GM12874 (cell line): ENCODE results near the gene TNFAIP3.
A peak's percentile ranks its signal among the peaks of the same experiment; 100 is the strongest.

ENCODE experiments used
- TF ChIP-seq, protein P1 (sequence below): IDR thresholded peaks from 2 replicates; pipeline ENCODE4 v1.5.1; 2011; ENCODE audit warnings: low read depth, mild to moderate bottlenecking, control low read depth, low read length, moderate library complexity; ENCODE audit not compliant: insufficient read depth

Gene TNFAIP3

DNA sequence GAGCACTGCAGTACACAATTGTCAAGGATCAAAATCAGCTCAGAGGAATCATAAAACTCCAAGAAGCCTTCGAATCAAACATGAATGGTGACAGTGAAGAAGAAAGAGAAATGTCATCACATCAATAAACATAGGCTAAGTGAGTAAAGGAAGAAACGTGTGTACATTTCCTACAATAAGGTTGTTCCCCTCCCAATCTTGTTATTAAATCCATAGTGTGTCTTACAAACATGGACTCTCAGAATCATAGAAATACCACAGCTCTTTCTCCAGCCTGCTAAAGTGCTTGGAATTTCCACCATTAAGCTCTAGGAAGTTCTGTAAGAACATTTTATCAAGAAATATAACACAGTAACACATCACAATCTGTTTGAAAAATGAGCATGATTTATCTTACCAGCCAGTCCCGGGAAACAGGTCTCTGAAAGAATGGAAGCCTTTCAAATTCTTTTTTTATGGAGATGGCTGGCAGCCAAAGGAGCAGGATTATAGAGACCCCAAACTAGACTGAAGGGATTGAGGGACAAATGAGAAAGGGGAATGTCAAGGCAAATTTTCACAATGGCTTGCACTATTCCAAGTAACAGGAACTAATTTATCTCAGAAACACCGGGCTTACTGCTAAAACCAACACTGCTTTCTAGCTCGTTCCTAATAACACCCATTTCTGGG, 4.5 kb upstream of the TNFAIP3 start:
- TF ChIP-seq, protein P1, sequence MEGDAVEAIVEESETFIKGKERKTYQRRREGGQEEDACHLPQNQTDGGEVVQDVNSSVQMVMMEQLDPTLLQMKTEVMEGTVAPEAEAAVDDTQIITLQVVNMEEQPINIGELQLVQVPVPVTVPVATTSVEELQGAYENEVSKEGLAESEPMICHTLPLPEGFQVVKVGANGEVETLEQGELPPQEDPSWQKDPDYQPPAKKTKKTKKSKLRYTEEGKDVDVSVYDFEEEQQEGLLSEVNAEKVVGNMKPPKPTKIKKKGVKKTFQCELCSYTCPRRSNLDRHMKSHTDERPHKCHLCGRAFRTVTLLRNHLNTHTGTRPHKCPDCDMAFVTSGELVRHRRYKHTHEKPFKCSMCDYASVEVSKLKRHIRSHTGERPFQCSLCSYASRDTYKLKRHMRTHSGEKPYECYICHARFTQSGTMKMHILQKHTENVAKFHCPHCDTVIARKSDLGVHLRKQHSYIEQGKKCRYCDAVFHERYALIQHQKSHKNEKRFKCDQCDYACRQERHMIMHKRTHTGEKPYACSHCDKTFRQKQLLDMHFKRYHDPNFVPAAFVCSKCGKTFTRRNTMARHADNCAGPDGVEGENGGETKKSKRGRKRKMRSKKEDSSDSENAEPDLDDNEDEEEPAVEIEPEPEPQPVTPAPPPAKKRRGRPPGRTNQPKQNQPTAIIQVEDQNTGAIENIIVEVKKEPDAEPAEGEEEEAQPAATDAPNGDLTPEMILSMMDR = no peak

DNA sequence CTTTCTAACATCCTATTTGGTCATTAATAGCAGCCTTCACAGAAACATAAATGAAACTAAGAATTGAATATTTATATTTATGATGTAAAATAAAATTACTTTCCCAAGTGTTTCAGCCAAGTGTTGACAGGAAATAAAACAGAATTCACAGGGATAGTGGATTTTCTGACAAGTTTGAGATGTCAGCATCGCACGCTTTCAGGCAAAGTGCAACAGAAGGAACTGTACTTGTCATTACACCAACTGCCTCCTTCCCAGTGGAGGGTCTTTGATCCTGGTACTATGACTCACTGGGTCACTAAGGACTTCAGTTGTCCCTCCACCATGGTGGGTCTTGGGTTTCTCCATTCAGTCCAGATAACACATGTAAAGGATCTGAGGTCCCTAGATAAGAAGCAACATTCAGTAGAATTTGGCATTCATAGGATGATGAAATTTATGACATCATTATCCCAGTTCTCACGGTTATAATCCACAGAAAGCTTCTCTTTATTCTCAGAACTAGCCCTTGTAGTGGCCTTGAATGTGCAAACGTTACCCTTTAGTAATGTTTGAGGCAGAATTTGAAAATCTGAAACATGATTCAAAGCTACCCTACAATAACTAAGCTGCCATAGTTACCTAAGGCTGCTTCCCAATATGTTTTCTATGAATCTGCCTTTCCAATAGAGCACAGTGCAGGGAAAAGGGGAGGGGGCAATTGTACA, 3.8 kb upstream of the TNFAIP3 start:
- TF ChIP-seq, protein P1 = no peak

DNA sequence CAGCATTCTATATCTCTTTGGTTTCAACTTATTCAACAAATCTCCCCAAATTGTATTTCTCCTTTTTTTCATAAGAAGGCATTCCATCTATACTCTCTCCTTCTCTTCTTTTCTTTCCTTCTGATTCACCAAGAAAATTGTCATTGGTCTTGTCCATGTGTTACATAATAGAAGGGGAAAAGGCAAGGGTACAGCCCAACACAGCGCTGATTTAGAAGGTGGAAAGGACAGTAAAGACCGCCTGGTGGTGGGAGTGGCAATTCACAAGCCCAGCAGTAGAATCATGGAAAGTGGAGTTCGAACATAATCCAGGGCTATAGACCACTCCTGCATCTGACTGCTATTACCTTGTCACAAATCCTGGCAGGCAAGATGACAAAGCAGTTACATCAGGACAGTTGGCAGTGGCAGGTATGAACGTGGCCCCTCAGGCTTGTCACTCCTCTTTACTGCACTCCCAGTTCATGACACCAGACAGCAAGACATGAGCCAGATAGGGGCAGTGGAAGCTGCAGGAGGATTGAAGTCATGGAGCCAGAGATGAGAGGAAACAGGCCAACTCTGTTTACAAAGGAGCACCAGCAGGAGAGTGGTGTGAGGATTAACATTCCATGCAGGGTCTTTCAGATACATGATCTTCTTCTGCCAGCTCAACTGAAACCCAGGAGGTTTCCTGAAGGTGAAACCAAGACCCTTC, 2.1 kb upstream of the TNFAIP3 start:
- TF ChIP-seq, protein P1 = no peak

DNA sequence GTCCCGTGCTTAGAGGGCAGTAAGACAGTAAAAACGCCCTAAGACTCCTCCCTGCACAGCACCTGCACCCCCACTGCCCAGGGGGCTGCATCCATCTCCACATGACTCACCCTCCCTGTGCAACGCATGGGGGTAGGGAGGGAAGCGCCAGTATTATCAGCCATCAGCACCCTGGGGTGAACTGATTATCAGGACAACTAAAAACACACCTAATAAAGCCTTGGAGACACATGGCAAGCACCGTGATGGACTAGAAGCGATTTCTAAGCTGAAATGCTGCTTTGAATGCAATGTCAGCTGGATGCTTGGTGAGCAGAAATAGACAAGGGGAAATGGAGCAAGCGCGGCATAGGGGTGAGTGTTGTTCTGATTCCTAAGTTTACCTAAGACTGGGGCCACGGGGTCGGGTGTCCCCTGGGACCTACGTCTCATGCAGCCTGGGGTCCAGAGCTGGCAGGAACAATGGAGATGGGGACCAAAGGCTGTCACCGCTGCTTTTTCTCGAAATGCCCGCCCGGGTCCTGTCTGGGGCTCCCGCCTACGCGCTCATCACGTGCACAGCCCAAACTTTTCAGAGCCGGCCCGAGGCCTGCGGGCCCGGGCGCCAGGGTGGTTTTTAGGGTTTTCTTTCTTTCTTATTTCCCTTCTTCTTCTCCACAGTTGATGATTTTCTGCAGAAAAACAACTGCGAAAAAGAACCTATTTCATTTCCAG, 702 bp upstream of the TNFAIP3 start:
- TF ChIP-seq, protein P1 = no peak

DNA sequence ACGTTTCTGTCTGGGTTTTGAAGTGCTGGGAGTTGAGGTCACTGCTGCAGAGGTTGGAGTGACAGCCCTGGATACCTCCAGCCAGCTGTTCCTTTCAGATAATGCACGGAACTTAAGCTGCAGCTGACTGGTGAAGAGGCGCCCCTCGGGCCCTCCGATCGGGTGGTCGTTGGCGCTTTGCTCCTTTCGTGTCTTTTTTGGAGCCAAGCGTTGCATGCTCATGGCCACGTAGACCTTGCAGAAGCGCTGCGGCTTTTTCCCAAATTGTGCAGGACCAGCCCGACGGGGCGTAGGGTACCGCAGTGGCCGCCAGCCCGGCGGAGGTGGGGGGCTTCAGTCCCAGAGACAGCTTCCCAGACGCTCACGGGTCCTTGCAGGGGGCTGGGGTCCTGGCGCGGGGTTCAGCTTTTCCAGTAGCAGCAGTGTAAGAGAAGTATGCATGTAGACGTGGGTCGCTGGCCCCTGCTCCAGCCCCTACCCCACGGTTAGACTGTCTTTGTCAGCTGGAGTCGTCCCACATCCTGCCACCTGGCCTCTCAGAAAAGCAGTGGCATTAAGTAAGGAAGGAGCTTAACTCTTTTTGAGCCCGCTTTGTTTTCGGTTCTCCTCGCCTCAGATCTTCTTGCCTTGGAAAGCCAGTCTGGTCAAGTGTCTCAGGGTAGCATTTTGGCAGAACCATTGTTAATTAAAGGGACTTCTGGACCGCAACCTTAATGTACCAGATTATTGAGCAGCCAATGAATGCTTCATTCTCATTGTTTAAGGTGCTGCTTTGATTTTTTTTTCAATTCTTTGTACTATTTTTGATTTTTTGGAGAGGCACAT, 838 bp downstream of the TNFAIP3 start:
- TF ChIP-seq, protein P1 = no peak

DNA sequence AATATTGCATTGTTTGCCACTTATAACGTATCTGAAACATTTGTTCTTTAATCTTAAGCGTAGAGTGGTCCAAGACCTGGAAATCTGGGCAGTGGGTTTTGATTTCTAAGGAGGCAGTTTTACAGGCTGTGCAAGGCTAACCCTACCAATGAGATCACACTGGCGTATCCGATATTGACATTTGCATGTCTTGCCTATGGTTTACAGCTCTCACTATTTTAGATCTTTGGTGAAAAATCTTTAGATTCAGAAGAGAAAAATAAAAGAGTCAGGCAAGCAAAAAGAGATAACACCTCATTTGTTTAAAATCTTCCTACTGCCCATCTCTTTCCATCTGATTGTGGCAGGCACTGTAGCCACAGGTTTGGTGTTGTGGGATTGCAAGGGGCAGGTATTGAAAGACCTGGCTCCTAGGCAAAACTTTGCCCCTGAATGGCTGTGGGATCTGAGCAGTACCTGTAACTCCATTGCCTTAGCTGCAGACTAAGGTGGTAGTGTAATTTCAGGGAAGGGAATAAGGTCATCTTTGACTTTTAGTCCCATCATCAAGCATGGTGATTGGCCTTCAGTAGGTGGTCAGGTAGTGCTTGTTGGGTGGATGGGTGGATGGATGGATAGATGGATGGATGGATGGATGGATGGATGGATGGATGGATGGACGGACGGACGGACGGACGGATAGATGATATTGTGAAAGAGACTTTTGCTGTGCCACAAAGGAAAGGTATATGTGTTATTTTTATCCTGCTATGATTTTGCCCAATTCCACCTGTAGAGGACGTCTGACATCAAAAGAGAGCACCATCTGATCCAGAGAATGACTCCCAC, 1.9 kb downstream of the TNFAIP3 start:
- TF ChIP-seq, protein P1 = peak; percentile 44; the same call in 1 of the 2 replicates
